Choroid plexus epithelial cell (primary cell): ENCODE measurements around the gene CLSTN1.

Source experiments
- DNase-seq: peaks from one replicate; pipeline ENCODE4 v3.0.0-alpha.2; 2010; ENCODE audit warnings: low read depth
- H3K4me3 ChIP-seq: 2 replicates; pipeline ENCODE4 v1.5.1; 2011; ENCODE audit warnings: low read depth, mild to moderate bottlenecking, control low read depth, low read length, moderate library complexity
- CTCF ChIP-seq: conservative IDR thresholded peaks from 2 replicates; pipeline ENCODE4 v1.5.1; 2011; ENCODE audit warnings: low read depth, mild to moderate bottlenecking, control low read depth, inconsistent platforms, low read length, moderate library complexity

The CLSTN1 gene

DNA sequence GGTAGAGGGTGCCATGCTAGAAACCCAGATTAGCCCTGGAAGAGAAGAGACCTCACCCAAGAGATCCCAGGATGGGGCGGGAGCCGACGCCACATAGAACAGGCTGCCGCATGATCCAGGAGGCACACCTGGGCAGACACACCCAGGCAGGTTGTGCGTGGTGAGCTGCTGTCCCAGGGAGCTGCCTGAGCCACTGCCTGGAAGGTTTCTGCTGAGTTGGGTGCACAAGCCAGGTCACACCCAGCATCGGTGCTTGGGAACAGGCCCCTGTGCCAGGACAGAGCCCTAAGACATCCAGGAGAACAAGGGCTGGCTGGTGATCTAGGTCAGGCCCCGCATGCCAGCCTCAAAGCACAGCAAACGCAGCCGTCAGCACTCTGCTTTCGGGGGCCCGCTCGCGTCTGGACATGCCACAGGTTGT, 46.1 kb upstream of the CLSTN1 start:
- no peak for TF ChIP-seq CTCF
- no peak for DNase-seq
- H3K4me3 ChIP-seq: no peak overlapping the region

DNA sequence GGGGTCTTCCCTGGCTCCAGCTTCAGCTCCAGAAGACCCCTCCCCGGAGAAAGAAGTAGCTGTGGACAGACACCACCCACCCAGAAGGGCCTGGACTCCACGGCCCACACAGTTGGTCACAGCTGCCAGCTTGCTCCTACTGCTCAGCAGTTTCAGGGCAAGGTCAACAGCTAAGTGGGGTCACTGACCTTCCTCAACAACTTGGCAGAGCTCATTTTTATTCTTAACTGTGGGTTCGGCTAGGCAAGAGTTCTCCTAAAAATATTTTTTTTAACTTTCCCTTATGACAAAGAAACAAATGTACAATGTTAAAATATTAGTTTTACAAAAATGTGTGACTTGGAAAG, 44.5 kb upstream of the CLSTN1 start:
- TF ChIP-seq CTCF: no peak
- H3K4me3 ChIP-seq: no peak overlapping the region
- DNase-seq: no peak

- no peak overlapping the region for H3K4me3 ChIP-seq
- peak; percentile 79 for DNase-seq
- peak; percentile 96 for TF ChIP-seq CTCF
Measured at GRCh38 chr1:9867408-9868243, 43.9 kb upstream of the CLSTN1 start.

DNA sequence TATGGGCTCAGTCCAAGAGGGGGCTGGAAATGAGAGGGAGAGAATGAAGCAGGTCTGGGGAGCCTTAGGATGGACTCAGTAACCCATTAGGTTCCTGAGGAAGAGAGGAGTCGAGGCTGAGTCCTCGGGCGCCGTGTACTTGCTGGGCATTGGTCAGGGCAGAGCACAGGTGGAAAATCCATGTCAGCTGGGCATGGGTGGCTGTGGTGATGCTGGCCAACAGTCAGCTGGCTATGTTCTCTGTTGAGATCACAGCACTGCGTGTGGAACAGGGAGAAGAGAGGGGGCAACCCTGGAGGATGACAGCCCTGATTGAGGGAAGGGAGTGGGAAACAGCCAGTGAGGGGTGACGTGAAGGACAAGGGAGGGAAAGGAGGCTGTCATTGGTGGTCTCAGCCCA, 43.1 kb upstream of the CLSTN1 start:
- TF ChIP-seq CTCF: no peak
- no peak for DNase-seq
- H3K4me3 ChIP-seq: no peak overlapping the region

GRCh38 chr1:9865724-9866123, 42.0 kb upstream of the CLSTN1 start:
- H3K4me3 ChIP-seq: no peak overlapping the region

GRCh38 chr1:9863371-9863770, 39.6 kb upstream of the CLSTN1 start:
- no peak overlapping the region for H3K4me3 ChIP-seq
- DNase-seq: no peak
- TF ChIP-seq CTCF: no peak

More at GRCh38 chr1:9865724-9866123, 42.0 kb upstream of the CLSTN1 start:
- no peak for TF ChIP-seq CTCF
- DNase-seq: no peak

DNA sequence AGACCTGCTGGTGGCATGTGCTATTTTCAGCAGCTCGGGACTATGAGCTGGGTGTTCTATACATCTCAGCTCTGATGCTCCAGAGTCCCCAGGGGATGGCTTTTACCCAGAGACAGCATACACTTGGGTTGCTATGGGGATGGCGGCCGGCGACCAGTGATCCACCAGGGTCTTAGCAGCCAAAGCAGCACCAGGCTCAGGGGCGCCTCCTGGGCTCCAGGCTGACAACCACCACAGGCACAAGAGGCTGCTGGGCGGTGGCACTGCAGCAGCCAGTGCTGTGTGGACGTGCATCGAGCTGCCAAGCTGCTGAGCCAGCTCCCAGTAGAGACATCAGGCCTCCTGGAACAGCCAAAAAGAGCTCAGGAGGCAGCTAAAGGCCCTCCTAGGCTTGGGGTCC, 37.6 kb upstream of the CLSTN1 start:
- no peak for DNase-seq
- no peak for TF ChIP-seq CTCF
- H3K4me3 ChIP-seq: no peak overlapping the region
